NK-92 treated with Interleukin-12 subunit alpha and Interleukin-12 subunit beta, amount 100 ng/mL, for 24 hours (cell line): ENCODE results near the gene PIP4K2A.

Experiments
- DNase-seq: peaks from one replicate; lab custom pipeline; 2025; lab: John Stamatoyannopoulos, UW

Gene PIP4K2A

GRCh38 chr10:22638863-22639262 is 75.5 kb downstream of the PIP4K2A start:
- no peak for DNase-seq

GRCh38 chr10:22637491-22637890 is 76.9 kb downstream of the PIP4K2A start:
- DNase-seq, result no peak

DNA sequence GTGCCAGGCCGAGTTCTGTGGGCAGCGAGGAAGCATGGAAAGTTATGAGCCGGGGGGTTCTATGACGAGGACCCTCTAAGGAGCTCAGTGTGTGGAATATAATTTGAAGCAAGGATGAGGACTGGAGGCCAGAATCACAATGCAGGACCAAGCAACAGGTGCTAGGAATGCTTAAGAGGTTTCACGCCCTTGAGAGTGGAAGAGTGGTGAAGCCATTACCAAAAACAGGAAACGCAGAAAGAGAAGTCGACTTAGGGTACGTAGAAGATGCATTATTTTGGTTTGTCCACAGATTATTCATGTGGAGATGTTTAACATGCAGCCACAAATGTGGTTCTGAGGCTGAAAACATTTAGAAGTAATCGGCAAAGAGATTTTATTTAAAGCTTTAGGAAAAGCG is 78.7 kb downstream of the PIP4K2A start:
- no peak for DNase-seq

DNA sequence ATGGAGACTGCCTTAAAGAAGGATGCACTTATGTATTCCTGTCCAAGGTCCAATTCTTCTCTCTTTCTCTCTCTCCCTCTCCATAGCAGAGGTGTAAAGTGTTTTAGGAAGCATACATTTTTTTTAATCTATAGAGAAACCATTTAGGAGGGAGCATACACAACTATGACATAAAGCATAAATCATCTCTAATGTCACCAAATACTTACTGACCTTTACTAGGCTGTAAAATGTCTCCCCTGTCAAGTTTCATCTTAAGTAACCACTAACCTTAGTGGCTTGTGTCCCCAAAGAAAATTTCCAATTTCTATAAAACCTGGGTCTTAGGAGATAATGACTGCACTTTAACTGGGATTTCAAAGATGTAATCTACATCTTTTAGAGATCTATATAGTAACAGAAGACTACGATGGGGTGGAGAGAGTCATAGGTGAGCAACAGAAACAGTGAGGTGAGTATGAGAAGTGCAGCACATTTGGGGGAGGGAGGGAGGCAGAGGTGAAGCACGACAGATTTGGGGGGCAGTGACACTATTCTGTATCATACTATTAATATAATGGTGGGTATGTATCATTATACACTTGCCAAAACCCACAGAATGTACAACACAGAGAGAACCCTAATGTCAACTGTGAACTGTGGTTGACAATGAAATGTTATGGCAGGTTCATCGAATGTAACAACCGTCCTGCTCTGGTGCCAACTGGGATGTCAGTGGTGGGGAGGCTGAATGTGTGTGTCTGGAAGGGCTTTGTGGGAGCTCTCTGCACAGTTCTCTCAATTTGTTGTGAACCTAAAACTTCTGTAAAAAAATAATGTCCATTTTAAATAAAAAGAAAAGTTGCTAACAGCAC is 79.5 kb downstream of the PIP4K2A start:
- DNase-seq, result no peak

GRCh38 chr10:22634093-22634492 is 80.3 kb downstream of the PIP4K2A start:
- no peak for DNase-seq

GRCh38 chr10:22633528-22633927 is 80.8 kb downstream of the PIP4K2A start:
- DNase-seq, result no peak

GRCh38 chr10:22633106-22633505 is 81.3 kb downstream of the PIP4K2A start:
- no peak for DNase-seq

DNA sequence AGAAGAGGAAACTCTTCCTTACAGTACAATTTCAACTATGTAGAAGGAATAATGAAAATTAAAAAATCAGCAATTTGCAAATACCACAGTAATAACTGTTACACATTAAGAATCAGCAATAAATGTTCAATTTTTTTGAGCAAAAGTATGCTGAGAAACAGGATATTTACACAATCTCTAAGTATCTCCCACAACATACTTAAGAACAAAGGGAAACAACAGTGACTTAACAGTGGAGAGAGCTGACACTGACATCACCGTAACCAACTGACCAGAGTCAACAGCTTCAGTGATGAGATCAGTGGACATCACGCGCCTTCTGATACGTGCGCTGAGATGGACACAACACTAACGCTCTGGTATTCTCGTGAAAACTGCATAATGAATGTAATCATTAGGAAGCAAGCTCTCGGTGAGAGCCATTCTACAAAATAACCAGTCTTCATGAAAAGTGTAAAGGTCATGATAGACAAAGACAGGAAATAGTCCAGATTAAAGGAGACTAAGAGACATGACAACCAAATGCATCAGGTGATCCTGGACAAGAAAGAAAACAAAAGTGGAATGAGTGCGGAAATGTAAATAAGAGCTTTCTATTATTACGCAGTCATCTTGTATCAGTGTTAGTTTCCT is 82.6 kb downstream of the PIP4K2A start:
- DNase-seq, result no peak

DNA sequence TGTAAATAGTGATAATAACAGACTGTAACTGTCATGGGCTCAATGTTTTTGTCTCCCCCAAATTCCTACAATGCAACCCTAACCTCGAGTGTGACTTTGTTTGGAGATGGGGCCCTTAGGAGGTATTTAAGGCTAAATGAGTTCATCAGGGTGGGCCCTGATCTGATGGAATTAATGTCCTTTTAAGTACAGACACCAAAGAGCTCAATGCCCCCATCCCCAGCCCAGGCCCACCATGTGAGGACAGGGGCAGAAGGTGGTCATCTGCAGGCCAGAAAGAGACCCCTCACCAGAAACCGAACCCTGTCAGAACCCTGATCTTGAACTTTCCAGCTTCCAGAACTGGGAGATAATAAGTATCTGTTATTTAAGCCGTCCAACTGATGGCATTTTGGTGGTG is 83.2 kb downstream of the PIP4K2A start:
- no peak for DNase-seq

- no peak for DNase-seq
Measured at GRCh38 chr10:22630234-22631174, 83.9 kb downstream of the PIP4K2A start.

- no peak for DNase-seq
Measured at GRCh38 chr10:22629852-22630233, 84.5 kb downstream of the PIP4K2A start.

DNA sequence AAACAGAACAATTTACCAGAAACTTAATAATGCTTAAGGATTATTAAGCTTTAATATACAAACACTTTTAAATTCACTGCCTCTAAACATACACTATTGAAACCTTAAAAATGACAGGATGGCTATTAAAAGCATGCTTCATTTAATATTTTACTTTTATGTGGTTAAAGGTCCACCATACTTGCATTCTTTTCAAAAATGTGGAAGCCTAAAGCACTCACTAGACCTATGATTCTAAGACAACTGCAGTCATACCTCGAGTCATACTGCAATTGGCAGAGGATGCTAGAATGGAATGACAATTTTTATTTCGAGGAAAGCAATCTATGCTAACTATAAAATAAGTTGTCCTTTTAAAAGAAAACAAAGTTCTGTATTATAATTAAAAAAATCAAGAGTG is 85.3 kb downstream of the PIP4K2A start:
- DNase-seq, result no peak

- no peak for DNase-seq
Measured at GRCh38 chr10:22628309-22628708, 86.1 kb downstream of the PIP4K2A start.

DNA sequence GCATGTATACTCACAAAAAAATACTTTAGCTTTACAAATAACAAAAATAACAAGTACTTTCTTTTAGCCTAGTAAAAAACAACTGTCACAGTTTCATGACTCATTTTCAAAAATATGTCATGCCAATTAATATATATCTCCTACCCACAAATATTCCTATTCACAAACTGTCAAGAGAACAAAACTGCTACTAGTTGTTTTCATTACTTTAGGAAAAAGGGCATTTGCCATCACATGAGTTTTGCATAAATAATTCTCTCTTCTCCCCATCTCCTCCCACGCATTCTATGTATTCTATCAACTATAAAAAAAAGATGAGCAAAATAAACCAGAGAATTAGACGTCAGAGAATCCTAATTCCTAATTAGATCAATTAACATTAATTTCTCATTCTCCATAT is 87.6 kb downstream of the PIP4K2A start:
- DNase-seq, result no peak

- no peak for DNase-seq
Measured at GRCh38 chr10:22625516-22626290, 88.7 kb downstream of the PIP4K2A start.

DNA sequence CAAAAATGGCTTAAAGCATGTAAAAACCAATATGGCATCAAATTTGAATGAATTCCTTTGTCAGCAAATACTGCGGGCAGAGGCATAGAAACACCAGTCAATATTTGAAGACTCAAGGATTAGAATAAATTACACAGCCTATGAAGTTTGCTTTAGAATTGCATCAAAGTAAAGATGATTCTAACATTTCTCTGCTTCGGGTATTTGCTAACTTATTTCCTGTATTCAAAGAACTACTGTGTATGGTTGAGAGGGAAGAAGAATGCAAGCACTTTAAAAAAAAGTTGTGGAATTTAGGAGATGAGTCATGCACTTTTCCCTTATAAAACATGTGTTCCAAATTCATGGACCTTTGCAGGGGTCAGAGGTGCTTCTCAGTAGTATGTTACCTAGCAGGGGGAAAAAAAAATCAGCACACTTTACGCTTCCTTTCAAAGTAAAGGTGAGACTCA is 90.1 kb downstream of the PIP4K2A start:
- DNase-seq, result no peak

DNA sequence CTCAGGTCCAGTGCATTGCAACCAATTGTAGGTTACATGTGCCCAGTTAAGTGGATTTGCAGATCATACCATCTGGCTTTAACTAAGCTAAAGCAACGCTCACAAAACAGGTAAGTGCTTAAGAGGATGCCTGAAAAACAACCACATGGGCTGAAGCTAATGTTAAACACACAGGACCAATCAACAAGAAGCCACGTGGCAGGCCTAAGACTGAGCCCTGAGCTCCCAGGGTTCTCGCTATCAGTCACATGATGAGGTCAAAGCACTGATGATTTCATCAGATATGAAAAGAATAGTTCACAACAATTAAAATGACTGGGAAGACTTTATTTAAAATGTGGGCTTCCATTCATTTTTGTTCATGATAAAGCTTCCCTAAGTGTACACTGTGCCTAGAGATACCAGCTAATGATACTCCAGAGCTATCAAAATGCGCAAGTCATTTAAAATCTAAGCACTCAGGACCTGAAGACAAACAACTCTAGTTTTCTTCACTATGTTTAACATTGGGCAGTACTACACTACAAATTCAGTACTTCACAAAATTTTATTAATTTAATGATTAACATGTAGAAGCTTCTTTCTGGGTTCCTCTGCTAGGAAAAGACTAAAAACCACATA is 90.6 kb downstream of the PIP4K2A start:
- DNase-seq, result no peak

- no peak for DNase-seq
Measured at GRCh38 chr10:22622242-22622806, 92.1 kb downstream of the PIP4K2A start.

DNA sequence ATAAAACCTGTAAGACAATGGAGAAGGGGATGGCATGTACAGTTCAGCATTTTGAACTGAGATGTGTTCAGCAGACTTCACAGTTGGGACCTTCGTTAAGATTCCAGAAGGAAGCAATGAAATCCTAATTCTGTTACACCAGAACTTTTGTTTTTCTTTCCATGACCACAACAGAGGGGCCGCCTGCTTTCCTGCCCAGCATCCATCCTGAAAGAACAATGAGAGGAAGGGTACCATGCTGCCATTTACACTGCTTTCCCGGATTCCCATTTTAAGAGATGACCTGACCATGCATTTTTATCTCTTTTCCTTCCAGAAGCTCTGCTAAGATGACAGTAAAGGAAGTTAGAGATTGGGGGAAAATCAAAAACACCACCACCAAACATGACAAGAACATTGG is 92.7 kb downstream of the PIP4K2A start:
- no peak for DNase-seq

GRCh38 chr10:22620929-22621328 is 93.4 kb downstream of the PIP4K2A start:
- DNase-seq, result no peak
